ENCODE measurements around the gene ABL1. TPM values are rescaled to one million over a fixed set of nuclear protein-coding genes. Genes with fewer than 3 reads are reported as not detected.
A peak's percentile ranks its signal among the peaks of the same experiment; 100 is the strongest.

The ABL1 gene
- total RNA-seq, 1 donor from 2014 or later: 113 TPM

DNA sequence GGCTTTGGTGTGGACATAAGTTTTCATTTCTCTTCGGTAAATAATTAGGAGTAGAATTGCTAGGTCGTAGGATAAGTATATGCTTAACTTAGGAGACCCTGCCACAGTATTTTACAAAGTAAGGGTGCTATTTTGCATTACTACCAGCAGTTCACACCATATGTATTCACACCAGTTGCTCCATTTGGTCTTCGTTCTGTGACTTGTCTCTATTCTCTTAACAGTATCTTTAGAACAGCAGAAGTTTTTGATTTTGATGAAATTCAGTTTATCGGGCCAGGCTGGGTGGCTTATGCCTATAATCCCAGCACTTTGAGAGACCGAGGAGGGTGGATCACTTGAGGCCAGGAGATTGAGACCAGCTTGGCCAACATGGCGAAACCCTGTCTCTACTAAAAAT lies 17.1 kb upstream of the ABL1 start:
- Histone ChIP-seq H3K4me3 (ENCODE audit: insufficient read depth, low read depth, low read length) (no peak overlapping the region), H3K27ac (ENCODE audit: low read depth, low read length) (no peak overlapping the region), H2AFZ (ENCODE audit: low read depth, low read length) (no peak overlapping the region), H3K4me1 (ENCODE audit: insufficient read depth, low read length) (peaks cover 2% of the 10 kb centered on the region), H3K9ac (ENCODE audit: low read length) (no peak overlapping the region), H3K36me3 (ENCODE audit: insufficient read depth, low read length) (no peaks in the 10 kb centered on the region), H3K9me3 (ENCODE audit: insufficient read depth, low read depth, low read length) (no peaks in the 10 kb centered on the region), H4K20me1 (ENCODE audit: insufficient read depth, low read length) (peaks cover 10% of the 10 kb centered on the region), H3K27me3 (ENCODE audit: insufficient read depth, low read length) (no peaks in the 10 kb centered on the region), H3K4me2 (ENCODE audit: low read length) (no peak overlapping the region), H3K79me2 (ENCODE audit: insufficient read depth, low read length) (peaks cover 29% of the 10 kb centered on the region)
- H3K4me3 Mint-ChIP-seq (ENCODE audit: unreplicated experiment): no peak overlapping the region
- H3K27ac Mint-ChIP-seq (ENCODE audit: unreplicated experiment): no peak overlapping the region
- peaks cover 3% of the 10 kb centered on the region for H3K36me3 Mint-ChIP-seq (ENCODE audit: low read depth, unreplicated experiment)
- FAIRE-seq (no peak), DNase-seq (ENCODE audit: low read depth) (no peak)
- H3K27me3 Mint-ChIP-seq (ENCODE audit: low read depth, unreplicated experiment): no peaks in the 10 kb centered on the region
- H3K9me3 Mint-ChIP-seq (ENCODE audit: unreplicated experiment): no peaks in the 10 kb centered on the region
- TF ChIP-seq, protein P1, sequence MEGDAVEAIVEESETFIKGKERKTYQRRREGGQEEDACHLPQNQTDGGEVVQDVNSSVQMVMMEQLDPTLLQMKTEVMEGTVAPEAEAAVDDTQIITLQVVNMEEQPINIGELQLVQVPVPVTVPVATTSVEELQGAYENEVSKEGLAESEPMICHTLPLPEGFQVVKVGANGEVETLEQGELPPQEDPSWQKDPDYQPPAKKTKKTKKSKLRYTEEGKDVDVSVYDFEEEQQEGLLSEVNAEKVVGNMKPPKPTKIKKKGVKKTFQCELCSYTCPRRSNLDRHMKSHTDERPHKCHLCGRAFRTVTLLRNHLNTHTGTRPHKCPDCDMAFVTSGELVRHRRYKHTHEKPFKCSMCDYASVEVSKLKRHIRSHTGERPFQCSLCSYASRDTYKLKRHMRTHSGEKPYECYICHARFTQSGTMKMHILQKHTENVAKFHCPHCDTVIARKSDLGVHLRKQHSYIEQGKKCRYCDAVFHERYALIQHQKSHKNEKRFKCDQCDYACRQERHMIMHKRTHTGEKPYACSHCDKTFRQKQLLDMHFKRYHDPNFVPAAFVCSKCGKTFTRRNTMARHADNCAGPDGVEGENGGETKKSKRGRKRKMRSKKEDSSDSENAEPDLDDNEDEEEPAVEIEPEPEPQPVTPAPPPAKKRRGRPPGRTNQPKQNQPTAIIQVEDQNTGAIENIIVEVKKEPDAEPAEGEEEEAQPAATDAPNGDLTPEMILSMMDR (IDR thresholded peaks at IDR 0.05; ENCODE audit: insufficient read depth, low read depth, low read length): no peak
- no peak for TF ChIP-seq EZH2 (IDR thresholded peaks at IDR 0.05; ENCODE audit: insufficient read depth, low read length)
- H3K4me1 Mint-ChIP-seq (ENCODE audit: low read depth, unreplicated experiment): peaks cover under 1% of the 10 kb centered on the region

DNA sequence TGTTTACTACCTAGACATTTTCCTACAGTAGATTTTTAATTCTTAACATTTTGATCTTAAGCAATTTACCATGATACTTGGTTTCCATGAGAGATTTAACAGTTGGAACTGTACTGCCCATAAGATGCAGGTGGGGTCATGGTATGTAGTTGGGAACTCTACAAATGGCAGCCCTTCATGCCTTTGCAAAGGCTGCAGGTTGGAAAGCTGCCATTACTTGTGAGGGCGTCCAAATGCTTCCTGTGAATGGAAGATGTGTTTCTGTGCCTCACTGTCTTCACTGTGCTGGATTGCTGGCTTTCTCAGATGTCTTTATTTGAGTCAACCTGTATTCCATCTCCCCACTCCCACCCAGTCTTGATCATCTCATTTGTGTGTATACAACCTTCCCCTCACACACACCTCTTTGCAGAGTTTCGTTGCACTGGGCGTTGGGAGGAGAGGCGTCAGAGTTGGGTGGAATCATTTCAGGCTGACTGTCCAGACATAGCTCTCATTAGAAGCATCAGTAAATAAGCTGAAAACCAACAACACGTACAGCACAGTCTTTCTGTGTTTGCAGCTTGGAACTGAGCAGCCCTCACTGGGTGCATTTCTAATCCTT lies 14.8 kb upstream of the ABL1 start:
- no peak for DNase-seq (ENCODE audit: low read depth)
- H3K4me3 Mint-ChIP-seq (ENCODE audit: unreplicated experiment): no peak overlapping the region
- FAIRE-seq: no peak
- Histone ChIP-seq H3K4me1 (ENCODE audit: insufficient read depth, low read length) (peaks cover 24% of the 10 kb centered on the region), H3K36me3 (ENCODE audit: insufficient read depth, low read length) (no peaks in the 10 kb centered on the region), H3K27ac (ENCODE audit: low read depth, low read length) (no peak overlapping the region), H2AFZ (ENCODE audit: low read depth, low read length) (no peak overlapping the region), H3K4me3 (ENCODE audit: insufficient read depth, low read depth, low read length) (no peak overlapping the region), H3K9ac (ENCODE audit: low read length) (no peak overlapping the region), H3K27me3 (ENCODE audit: insufficient read depth, low read length) (no peaks in the 10 kb centered on the region), H3K9me3 (ENCODE audit: insufficient read depth, low read depth, low read length) (no peaks in the 10 kb centered on the region), H3K4me2 (ENCODE audit: low read length) (no peak overlapping the region), H4K20me1 (ENCODE audit: insufficient read depth, low read length) (peaks cover 10% of the 10 kb centered on the region), H3K79me2 (ENCODE audit: insufficient read depth, low read length) (peaks cover 45% of the 10 kb centered on the region)
- no peak overlapping the region for H3K27ac Mint-ChIP-seq (ENCODE audit: unreplicated experiment)
- H3K36me3 Mint-ChIP-seq (ENCODE audit: low read depth, unreplicated experiment): peaks cover 3% of the 10 kb centered on the region
- no peaks in the 10 kb centered on the region for H3K27me3 Mint-ChIP-seq (ENCODE audit: low read depth, unreplicated experiment)
- H3K4me1 Mint-ChIP-seq (ENCODE audit: low read depth, unreplicated experiment): peaks cover 23% of the 10 kb centered on the region
- H3K9me3 Mint-ChIP-seq (ENCODE audit: unreplicated experiment): no peaks in the 10 kb centered on the region
- TF ChIP-seq, protein P1 (IDR thresholded peaks at IDR 0.05; ENCODE audit: insufficient read depth, low read depth, low read length): no peak
- no peak for TF ChIP-seq EZH2 (IDR thresholded peaks at IDR 0.05; ENCODE audit: insufficient read depth, low read length)

DNA sequence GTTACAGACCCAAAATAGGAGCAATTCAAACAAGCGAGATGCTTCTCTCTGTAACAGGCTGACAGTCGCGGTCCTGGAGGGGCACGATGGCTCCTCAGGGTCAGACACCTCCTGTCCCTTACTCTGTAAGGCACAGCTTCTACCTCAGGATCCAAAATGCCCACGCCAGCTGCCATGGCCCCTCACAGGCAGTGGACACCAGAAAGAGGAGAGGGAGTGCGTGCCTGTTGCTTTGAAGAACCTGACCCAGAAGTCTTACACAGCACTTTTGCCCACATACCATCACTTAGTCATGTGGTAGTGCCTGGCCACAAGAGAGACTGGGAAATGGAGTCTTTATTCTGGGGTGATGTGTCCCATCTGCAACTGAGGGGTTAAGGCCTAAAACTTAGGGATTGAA lies 11.6 kb upstream of the ABL1 start:
- no peak for TF ChIP-seq EZH2 (IDR thresholded peaks at IDR 0.05; ENCODE audit: insufficient read depth, low read length)
- TF ChIP-seq, protein P1 (IDR thresholded peaks at IDR 0.05; ENCODE audit: insufficient read depth, low read depth, low read length): no peak
- Mint-ChIP-seq H3K27ac (ENCODE audit: unreplicated experiment) (peak overlapping the region; percentile 94), H3K4me1 (ENCODE audit: low read depth, unreplicated experiment) (peaks cover 35% of the 10 kb centered on the region), H3K4me3 (ENCODE audit: unreplicated experiment) (peak overlapping the region; percentile 62), H3K36me3 (ENCODE audit: low read depth, unreplicated experiment) (no peaks in the 10 kb centered on the region), H3K9me3 (ENCODE audit: unreplicated experiment) (peaks cover 2% of the 10 kb centered on the region), H3K27me3 (ENCODE audit: low read depth, unreplicated experiment) (no peaks in the 10 kb centered on the region)
- Histone ChIP-seq H3K4me1 (ENCODE audit: insufficient read depth, low read length) (peaks cover 29% of the 10 kb centered on the region), H4K20me1 (ENCODE audit: insufficient read depth, low read length) (peaks cover 10% of the 10 kb centered on the region), H3K9me3 (ENCODE audit: insufficient read depth, low read depth, low read length) (no peaks in the 10 kb centered on the region), H3K4me3 (ENCODE audit: insufficient read depth, low read depth, low read length) (no peak overlapping the region), H3K9ac (ENCODE audit: low read length) (no peak overlapping the region), H3K4me2 (ENCODE audit: low read length) (peak overlapping the region; percentile 15), H3K79me2 (ENCODE audit: insufficient read depth, low read length) (peaks cover 62% of the 10 kb centered on the region), H3K36me3 (ENCODE audit: insufficient read depth, low read length) (no peaks in the 10 kb centered on the region), H3K27ac (ENCODE audit: low read depth, low read length) (no peak overlapping the region), H3K27me3 (ENCODE audit: insufficient read depth, low read length) (no peaks in the 10 kb centered on the region), H2AFZ (ENCODE audit: low read depth, low read length) (no peak overlapping the region)
- DNase-seq (ENCODE audit: low read depth) (peak; percentile 57), FAIRE-seq (no peak)

Data from astrocyte (in vitro differentiated cells and primary cell).